ENCODE results near the gene ACO2.
A peak's percentile ranks its signal among the peaks of the same experiment; 100 is the strongest.
"Not testable (repeated sequence)": the region's sequence is repeated elsewhere in the genome, so short reads cannot be mapped to it uniquely, and the experiment has no call there.

Gene ACO2

GRCh38 chr22:41437198-41437597, 31.7 kb upstream of the ACO2 start:
- H3K27ac ChIP-seq (ENCODE audit: insufficient read depth, low read depth, low read length, poor library complexity, severe bottlenecking) = no peak overlapping the region
- H3K27me3 ChIP-seq (ENCODE audit: control insufficient read depth, insufficient read depth, low read length, poor library complexity, severe bottlenecking) = no peaks in the 10 kb centered on the region
- H3K36me3 ChIP-seq (ENCODE audit: control insufficient read depth, insufficient read depth, low read length) = peaks cover 37% of the 10 kb centered on the region
- H3K9me3 ChIP-seq (ENCODE audit: control insufficient read depth, low read length) = no peaks in the 10 kb centered on the region
- 96 to 97% methylated on average over 7 of the region's 7 CpGs for WGBS, 2 experiments
- no peak overlapping the region for H3K4me3 ChIP-seq (ENCODE audit: insufficient read depth, low read depth, low read length)
- H3K4me1 ChIP-seq (ENCODE audit: control insufficient read depth, insufficient read depth, low read length) = no peaks in the 10 kb centered on the region

DNA sequence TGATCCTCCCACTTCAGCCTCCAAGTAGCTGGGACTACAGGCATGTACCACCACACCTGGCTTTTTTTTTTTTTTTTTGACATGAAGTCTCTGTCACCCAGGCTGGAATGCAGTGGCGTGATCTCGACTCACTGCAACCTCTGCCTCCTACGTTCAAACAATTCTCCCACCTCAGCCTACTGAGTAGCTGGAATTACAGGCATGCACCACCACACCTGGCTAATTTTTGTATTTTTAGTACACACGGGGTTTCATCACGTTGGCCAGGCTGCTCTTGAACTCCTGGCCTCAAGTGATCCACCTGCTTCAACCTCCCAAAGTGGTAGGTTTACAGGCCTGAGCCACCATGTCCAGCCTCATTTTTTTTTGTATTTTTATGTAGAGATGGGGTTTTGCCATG, 28.4 kb upstream of the ACO2 start:
- not testable (repeated sequence) for H3K9me3 ChIP-seq (ENCODE audit: control insufficient read depth, low read length); H3K27ac ChIP-seq (ENCODE audit: insufficient read depth, low read depth, low read length, poor library complexity, severe bottlenecking); H3K4me1 ChIP-seq (ENCODE audit: control insufficient read depth, insufficient read depth, low read length); H3K27me3 ChIP-seq (ENCODE audit: control insufficient read depth, insufficient read depth, low read length, poor library complexity, severe bottlenecking); H3K4me3 ChIP-seq (ENCODE audit: insufficient read depth, low read depth, low read length)
- 90 to 94% methylated on average over 5 of the region's 5 CpGs for WGBS, 2 experiments
- peaks cover 25% of the 10 kb centered on the region for H3K36me3 ChIP-seq (ENCODE audit: control insufficient read depth, insufficient read depth, low read length)

- Histone ChIP-seq H3K27me3 (ENCODE audit: control insufficient read depth, insufficient read depth, low read length, poor library complexity, severe bottlenecking) (no peaks in the 10 kb centered on the region), H3K4me1 (ENCODE audit: control insufficient read depth, insufficient read depth, low read length) (peaks cover 9% of the 10 kb centered on the region), H3K4me3 (ENCODE audit: insufficient read depth, low read depth, low read length) (no peak overlapping the region), H3K36me3 (ENCODE audit: control insufficient read depth, insufficient read depth, low read length) (peaks cover 7% of the 10 kb centered on the region), H3K27ac (ENCODE audit: insufficient read depth, low read depth, low read length, poor library complexity, severe bottlenecking) (no peak overlapping the region), H3K9me3 (ENCODE audit: control insufficient read depth, low read length) (no peaks in the 10 kb centered on the region)
- 97 to 98% methylated on average over 2 of the region's 2 CpGs for WGBS, 2 experiments
Measured at GRCh38 chr22:41442240-41442792, 26.6 kb upstream of the ACO2 start.

GRCh38 chr22:41444360-41445128, 24.4 kb upstream of the ACO2 start:
- Histone ChIP-seq H3K27ac (ENCODE audit: insufficient read depth, low read depth, low read length, poor library complexity, severe bottlenecking) (peak overlapping the region; percentile 67), H3K9me3 (ENCODE audit: control insufficient read depth, low read length) (no peaks in the 10 kb centered on the region), H3K27me3 (ENCODE audit: control insufficient read depth, insufficient read depth, low read length, poor library complexity, severe bottlenecking) (no peaks in the 10 kb centered on the region), H3K4me1 (ENCODE audit: control insufficient read depth, insufficient read depth, low read length) (peaks cover 18% of the 10 kb centered on the region), H3K4me3 (ENCODE audit: insufficient read depth, low read depth, low read length) (peak overlapping the region; percentile 91), H3K36me3 (ENCODE audit: control insufficient read depth, insufficient read depth, low read length) (peaks cover 4% of the 10 kb centered on the region)
- 0% methylated on average over 34 to 35 of the region's 35 CpGs for WGBS, 2 experiments

- Histone ChIP-seq H3K36me3 (ENCODE audit: control insufficient read depth, insufficient read depth, low read length) (peaks cover 4% of the 10 kb centered on the region), H3K4me3 (ENCODE audit: insufficient read depth, low read depth, low read length) (peak overlapping the region; percentile 91), H3K27ac (ENCODE audit: insufficient read depth, low read depth, low read length, poor library complexity, severe bottlenecking) (peak overlapping the region; percentile 96), H3K9me3 (ENCODE audit: control insufficient read depth, low read length) (no peaks in the 10 kb centered on the region), H3K27me3 (ENCODE audit: control insufficient read depth, insufficient read depth, low read length, poor library complexity, severe bottlenecking) (no peaks in the 10 kb centered on the region), H3K4me1 (ENCODE audit: control insufficient read depth, insufficient read depth, low read length) (peaks cover 18% of the 10 kb centered on the region)
- 0% methylated on average over 22 of the region's 22 CpGs for WGBS, 2 experiments
Measured at GRCh38 chr22:41445129-41446056, 23.5 kb upstream of the ACO2 start.

- Histone ChIP-seq H3K27me3 (ENCODE audit: control insufficient read depth, insufficient read depth, low read length, poor library complexity, severe bottlenecking) (no peaks in the 10 kb centered on the region), H3K36me3 (ENCODE audit: control insufficient read depth, insufficient read depth, low read length) (peaks cover 3% of the 10 kb centered on the region), H3K27ac (ENCODE audit: insufficient read depth, low read depth, low read length, poor library complexity, severe bottlenecking) (peak overlapping the region; percentile 96), H3K9me3 (ENCODE audit: control insufficient read depth, low read length) (no peaks in the 10 kb centered on the region), H3K4me3 (ENCODE audit: insufficient read depth, low read depth, low read length) (peak overlapping the region; percentile 91), H3K4me1 (ENCODE audit: control insufficient read depth, insufficient read depth, low read length) (peaks cover 18% of the 10 kb centered on the region)
- WGBS, 2 experiments = 0% methylated on average over 34 of the region's 34 CpGs
Measured at GRCh38 chr22:41446057-41446501, 22.8 kb upstream of the ACO2 start.

- Histone ChIP-seq H3K4me1 (ENCODE audit: control insufficient read depth, insufficient read depth, low read length) (peaks cover 18% of the 10 kb centered on the region), H3K9me3 (ENCODE audit: control insufficient read depth, low read length) (no peaks in the 10 kb centered on the region), H3K27me3 (ENCODE audit: control insufficient read depth, insufficient read depth, low read length, poor library complexity, severe bottlenecking) (no peaks in the 10 kb centered on the region), H3K4me3 (ENCODE audit: insufficient read depth, low read depth, low read length) (peak within 1 kb of the TSS; percentile 91), H3K36me3 (ENCODE audit: control insufficient read depth, insufficient read depth, low read length) (peaks cover 2% of the 10 kb centered on the region), H3K27ac (ENCODE audit: insufficient read depth, low read depth, low read length, poor library complexity, severe bottlenecking) (peak within 1 kb of the TSS; percentile 96)
- WGBS, 2 experiments = 0% methylated on average over 85 of the region's 85 CpGs
Measured at GRCh38 chr22:41446639-41447434, 22.1 kb upstream of the ACO2 start, which contains the start of gene TOB2. TOB2 (minus strand) TSS chr22:41446801; CDS start chr22:41437345, 9,456 bp downstream.

DNA sequence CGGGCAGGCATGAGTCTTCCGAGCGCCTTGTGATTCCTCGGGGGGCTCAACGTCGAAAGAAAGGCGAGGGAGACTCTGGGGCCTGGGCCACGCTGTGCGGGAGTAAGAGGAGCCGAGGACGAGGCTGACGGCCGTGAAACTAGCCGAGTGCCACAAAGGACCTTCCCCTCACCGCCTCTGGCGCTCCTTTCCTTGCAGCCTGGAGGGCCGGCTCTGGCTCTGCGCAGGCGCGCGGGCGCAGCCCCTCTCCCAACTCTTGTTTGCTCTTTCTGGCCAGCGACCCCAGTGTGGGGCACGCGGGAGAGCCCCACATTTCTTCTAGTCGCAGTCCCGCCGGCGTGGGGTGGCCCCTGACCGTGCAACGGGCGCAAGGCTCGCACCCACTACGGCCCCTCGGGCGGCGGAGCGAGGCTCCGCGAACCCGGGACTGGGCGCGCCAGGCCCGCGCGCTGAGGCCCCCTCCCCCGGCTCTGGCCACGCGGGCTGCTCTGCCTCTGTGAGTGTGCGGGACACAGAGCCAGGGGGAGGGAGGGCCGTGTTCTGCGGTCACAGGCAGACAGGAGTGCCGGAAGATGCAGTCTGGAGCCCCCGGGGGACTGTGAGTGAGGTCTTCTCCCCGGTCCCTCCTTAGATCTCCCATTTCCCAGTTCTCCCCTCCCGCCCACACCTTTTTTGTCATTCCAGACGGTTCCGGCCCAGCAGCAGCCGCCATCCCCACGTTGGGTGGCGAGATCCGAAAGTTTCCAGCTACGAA, 21.3 kb upstream of the ACO2 start:
- H3K9me3 ChIP-seq (ENCODE audit: control insufficient read depth, low read length) = no peaks in the 10 kb centered on the region
- H3K27ac ChIP-seq (ENCODE audit: insufficient read depth, low read depth, low read length, poor library complexity, severe bottlenecking) = peak overlapping the region; percentile 96
- H3K4me3 ChIP-seq (ENCODE audit: insufficient read depth, low read depth, low read length) = peak overlapping the region; percentile 91
- H3K4me1 ChIP-seq (ENCODE audit: control insufficient read depth, insufficient read depth, low read length) = peaks cover 18% of the 10 kb centered on the region
- 0% methylated on average over 63 of the region's 63 CpGs for WGBS, 2 experiments
- H3K27me3 ChIP-seq (ENCODE audit: control insufficient read depth, insufficient read depth, low read length, poor library complexity, severe bottlenecking) = no peaks in the 10 kb centered on the region
- no peaks in the 10 kb centered on the region for H3K36me3 ChIP-seq (ENCODE audit: control insufficient read depth, insufficient read depth, low read length)

GRCh38 chr22:41448189-41448808, 20.6 kb upstream of the ACO2 start:
- H3K9me3 ChIP-seq (ENCODE audit: control insufficient read depth, low read length) = no peaks in the 10 kb centered on the region
- peaks cover 11% of the 10 kb centered on the region for H3K4me1 ChIP-seq (ENCODE audit: control insufficient read depth, insufficient read depth, low read length)
- WGBS, 2 experiments = 1 to 3% methylated on average over 28 of the region's 28 CpGs
- peak overlapping the region; percentile 91 for H3K4me3 ChIP-seq (ENCODE audit: insufficient read depth, low read depth, low read length)
- no peaks in the 10 kb centered on the region for H3K27me3 ChIP-seq (ENCODE audit: control insufficient read depth, insufficient read depth, low read length, poor library complexity, severe bottlenecking)
- H3K36me3 ChIP-seq (ENCODE audit: control insufficient read depth, insufficient read depth, low read length) = no peaks in the 10 kb centered on the region
- H3K27ac ChIP-seq (ENCODE audit: insufficient read depth, low read depth, low read length, poor library complexity, severe bottlenecking) = peak overlapping the region; percentile 96
